Mononuclear cell (primary cell): ENCODE results near the gene ZFP64. TPM values are rescaled to one million over a fixed set of nuclear protein-coding genes. Genes with fewer than 3 reads are reported as not detected.
"Not testable (repeated sequence)": the region's sequence is repeated elsewhere in the genome, so short reads cannot be mapped to it uniquely, and the experiment has no call there.

ENCODE experiments used
- H3K27me3 ChIP-seq: 2 replicates; pipeline ENCODE4 v1.6.0; 2011; ENCODE audit warnings: low read length, control low read depth; ENCODE audit not compliant: insufficient read depth
- H3K4me1 ChIP-seq: 2 replicates; pipeline ENCODE4 v1.5.1; 2011; ENCODE audit warnings: mild to moderate bottlenecking, low read length, control low read depth; ENCODE audit not compliant: insufficient read depth
- H3K4me3 ChIP-seq: 2 replicates; pipeline ENCODE4 v1.5.1; 2011; ENCODE audit warnings: mild to moderate bottlenecking, low read length, moderate library complexity
- H3K9me3 ChIP-seq: 2 replicates; pipeline ENCODE4 v1.5.1; 2011; ENCODE audit warnings: low read depth, mild to moderate bottlenecking, control low read depth, low read length
- total RNA-seq: library from RNA; depleted of rRNA; stranded (reverse); fragments of >200 nt; gene quantifications from one replicate; pipeline ENCODE4 v1.2.3, GENCODE V29; 2012

ZFP64 gene
- total RNA-seq, 1 donor: 2.9 TPM

DNA sequence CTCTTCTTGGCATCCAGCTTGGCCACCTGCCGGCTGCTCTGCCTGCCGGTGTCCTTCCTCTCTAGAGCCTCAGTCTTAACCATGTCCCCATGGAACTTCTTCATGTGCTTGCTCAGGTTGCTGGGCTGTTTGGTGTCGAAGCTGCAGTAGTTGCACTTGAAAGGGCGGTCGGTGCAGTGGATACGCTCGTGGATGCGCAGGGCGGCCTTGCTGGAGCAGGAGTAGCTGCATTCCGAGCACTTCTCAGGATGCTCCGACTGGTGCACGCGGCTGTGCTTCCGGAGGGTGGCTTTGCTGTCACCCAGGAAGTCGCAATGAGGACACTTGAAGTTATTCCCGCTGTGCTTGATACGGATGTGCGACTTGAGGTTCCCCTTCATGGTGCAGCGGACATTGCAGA, 38.7 kb downstream of the ZFP64 start:
- no peaks in the 10 kb centered on the region for H3K4me1 ChIP-seq
- no peaks in the 10 kb centered on the region for H3K9me3 ChIP-seq
- no peaks in the 10 kb centered on the region for H3K27me3 ChIP-seq
- H3K4me3 ChIP-seq: no peak overlapping the region

DNA sequence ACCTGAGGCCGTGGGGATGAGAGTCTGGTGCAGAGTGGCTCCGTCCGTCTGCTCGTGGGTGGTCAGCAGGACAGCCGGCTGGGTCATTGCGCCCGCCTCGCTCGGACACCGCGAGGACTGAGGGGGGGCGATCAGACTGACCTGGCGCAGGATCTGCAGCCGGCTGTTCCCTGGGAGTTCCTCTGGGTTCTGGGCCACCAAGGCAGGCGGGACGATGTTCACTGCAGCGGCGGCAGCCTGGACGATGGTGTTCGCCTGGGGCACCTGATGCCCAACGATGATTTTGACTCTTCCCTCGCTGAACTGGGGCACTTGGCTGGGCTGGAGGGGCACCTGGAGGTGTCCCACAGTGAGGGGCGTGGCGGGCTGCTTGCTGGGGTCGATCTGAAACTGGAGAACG, 39.2 kb downstream of the ZFP64 start:
- no peaks in the 10 kb centered on the region for H3K9me3 ChIP-seq

DNA sequence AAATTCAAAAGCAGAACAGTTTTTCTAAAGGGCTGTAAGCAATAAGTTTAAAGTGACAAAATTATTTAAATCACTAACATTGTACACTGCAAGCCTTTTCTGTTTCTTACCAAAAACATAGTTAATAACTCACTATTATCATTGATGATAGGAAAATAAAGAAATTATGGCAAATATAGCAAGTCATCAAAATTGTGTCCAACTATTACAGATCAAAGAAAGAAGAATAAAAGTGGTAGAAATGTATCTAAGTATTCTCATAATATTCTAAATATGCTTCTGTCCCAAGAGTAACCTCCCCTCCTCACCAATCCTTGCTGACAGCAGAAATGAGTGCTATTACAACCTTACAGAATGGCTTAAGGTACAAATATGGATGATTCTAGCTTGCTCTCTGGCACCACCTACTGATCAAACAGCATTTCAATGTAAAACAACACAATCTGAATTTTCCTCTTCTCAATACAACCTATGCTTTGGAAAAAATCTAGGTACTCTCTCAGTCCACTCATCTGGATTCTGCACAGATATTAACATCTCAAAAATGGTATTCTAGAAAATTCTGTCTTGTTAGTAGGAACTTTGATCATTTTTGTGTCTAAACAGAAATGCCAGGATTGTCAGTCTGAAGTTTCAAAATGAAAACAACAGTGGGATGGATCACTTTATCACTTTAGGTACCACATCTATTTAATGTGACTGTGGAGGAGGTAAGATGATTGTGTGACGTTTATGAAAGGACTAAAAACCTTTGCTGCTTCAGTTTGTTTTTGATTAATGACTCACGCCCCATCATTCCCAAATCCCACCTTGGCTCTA, 40.9 kb downstream of the ZFP64 start:
- H3K4me3 ChIP-seq: no peak overlapping the region

More for the DNA sequence above, 39.2 kb downstream of the ZFP64 start:
- H3K27me3 ChIP-seq: no peaks in the 10 kb centered on the region
- no peaks in the 10 kb centered on the region for H3K4me1 ChIP-seq
- H3K4me3 ChIP-seq: no peak overlapping the region

DNA sequence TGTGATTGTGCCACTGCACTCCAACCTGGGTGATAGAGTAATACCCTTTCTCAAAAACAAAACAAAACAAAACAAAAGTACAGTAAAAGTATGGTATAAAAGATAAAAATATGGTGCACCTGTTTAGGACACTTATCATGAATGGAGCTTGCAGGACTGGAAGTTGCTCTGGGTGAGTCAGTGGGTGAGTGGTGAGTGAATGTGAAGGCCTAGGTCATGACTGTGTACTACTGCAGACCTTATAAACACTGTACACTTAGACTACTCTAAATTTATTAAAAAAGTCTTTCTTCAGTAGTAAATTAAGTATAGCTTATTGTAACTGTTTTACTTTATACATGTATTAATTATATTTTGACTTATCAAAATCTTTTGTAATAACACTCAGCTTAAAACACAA, 46.0 kb downstream of the ZFP64 start:
- no peaks in the 10 kb centered on the region for H3K27me3 ChIP-seq
- no peaks in the 10 kb centered on the region for H3K9me3 ChIP-seq
- H3K4me3 ChIP-seq: no peak overlapping the region
- no peaks in the 10 kb centered on the region for H3K4me1 ChIP-seq

More for the DNA sequence above, 40.9 kb downstream of the ZFP64 start:
- H3K27me3 ChIP-seq: no peaks in the 10 kb centered on the region
- no peaks in the 10 kb centered on the region for H3K9me3 ChIP-seq
- H3K4me1 ChIP-seq: no peaks in the 10 kb centered on the region

DNA sequence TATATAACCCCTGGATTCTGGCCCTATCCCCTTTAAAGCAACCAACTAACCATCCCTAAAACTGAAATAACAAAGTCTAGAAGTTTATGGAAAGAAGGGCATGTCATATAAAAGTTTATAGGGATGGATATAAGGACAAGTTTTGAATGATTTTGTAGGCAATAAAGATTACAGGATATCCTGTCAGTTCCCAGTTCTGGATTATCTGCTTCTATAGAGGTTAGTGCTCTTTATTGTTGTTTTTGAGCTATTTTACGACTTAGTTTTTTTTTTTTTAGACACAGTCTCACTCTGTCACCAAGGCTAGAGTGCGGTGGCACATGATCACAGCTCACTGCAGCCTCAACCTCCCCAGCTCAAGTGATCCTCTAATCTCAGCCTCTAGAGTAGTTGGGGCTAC, 48.3 kb downstream of the ZFP64 start:
- no peaks in the 10 kb centered on the region for H3K4me1 ChIP-seq
- H3K4me3 ChIP-seq: no peak overlapping the region
- no peaks in the 10 kb centered on the region for H3K27me3 ChIP-seq
- no peaks in the 10 kb centered on the region for H3K9me3 ChIP-seq

DNA sequence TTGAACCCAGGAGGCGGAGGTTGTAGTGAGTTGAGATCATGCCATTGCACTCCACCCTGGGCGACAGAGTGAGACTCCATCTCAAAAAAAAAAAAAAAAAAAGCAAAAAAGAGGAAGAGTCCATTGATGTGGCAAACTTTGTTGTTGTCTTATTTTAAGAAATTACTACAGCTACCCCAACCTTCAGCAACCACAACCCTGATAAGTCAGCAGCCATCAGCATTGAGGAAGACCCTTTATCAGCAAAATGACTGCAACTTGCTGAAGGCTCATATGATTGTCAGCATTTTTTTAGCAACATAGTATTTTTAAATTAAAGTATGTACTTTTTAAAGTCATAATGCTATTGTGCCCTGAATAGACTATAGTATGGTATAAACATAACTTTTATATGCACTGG, 48.8 kb downstream of the ZFP64 start:
- no peaks in the 10 kb centered on the region for H3K9me3 ChIP-seq

DNA sequence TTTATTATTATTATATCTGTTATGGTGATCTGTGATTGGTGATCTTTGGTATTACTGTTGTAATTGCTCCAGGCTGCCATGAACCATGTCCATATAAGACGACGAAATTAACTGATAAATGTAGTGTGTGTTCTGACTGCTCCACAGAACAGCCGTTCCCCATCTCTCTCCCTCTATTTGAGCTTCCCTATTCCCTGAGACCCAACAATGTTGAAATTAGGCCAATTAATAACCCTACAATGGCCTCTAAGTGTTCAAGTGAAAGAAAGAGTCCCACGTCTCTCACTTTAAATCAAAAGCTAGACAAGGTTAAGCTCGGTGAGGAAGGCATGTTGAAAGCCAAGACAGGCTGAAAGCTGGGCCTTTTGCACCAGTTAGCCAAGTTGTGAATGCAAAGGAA, 51.6 kb downstream of the ZFP64 start:
- Histone ChIP-seq H3K4me3 (no peak overlapping the region), H3K4me1 (no peaks in the 10 kb centered on the region), H3K27me3 (no peaks in the 10 kb centered on the region), H3K9me3 (no peaks in the 10 kb centered on the region)

More for the DNA sequence above, 48.8 kb downstream of the ZFP64 start:
- Histone ChIP-seq H3K4me3 (no peak overlapping the region), H3K4me1 (no peaks in the 10 kb centered on the region), H3K27me3 (no peaks in the 10 kb centered on the region)

DNA sequence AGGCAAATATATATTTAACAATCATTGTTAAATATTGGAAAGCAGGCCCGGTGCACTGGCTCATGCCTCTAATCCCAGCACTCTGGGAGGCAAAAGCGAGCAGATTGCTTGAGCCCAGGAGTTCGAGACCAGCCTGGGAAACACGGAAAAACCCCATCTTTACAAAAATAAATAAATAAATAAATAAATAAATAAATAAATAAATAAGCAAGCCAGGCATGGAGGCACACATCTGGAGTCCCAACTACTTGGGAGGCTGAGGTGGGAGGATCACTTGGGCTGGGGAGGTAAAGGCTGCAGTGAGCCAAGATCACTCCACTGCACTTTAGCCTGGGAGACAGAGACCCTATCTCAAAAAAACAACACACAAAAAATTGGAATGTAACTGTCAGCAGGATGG, 53.7 kb downstream of the ZFP64 start:
- H3K27me3 ChIP-seq: no peaks in the 10 kb centered on the region
- no peak overlapping the region for H3K4me3 ChIP-seq
- no peaks in the 10 kb centered on the region for H3K9me3 ChIP-seq
- no peaks in the 10 kb centered on the region for H3K4me1 ChIP-seq

DNA sequence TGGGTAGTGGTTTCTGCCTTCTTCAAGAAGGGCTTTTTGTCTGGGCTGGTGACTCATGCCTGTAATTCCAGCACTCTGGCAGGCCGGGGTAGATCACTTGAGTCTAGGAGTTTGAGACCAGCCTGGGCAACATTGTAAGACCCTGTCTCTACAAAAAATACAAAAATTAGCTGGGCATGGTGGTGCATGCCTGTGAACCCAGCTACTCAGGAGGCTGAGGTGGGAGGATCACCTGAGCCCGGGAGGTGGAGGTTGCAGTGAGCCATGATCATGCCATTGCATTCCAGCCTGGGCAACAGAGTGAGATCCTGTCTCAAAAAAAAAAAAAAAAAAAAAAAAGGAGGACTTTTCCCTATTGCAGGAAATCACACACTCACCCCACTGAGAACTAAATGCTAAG, 57.9 kb downstream of the ZFP64 start:
- H3K27me3 ChIP-seq, H3K9me3 ChIP-seq, H3K4me3 ChIP-seq, H3K4me1 ChIP-seq: not testable (repeated sequence)

DNA sequence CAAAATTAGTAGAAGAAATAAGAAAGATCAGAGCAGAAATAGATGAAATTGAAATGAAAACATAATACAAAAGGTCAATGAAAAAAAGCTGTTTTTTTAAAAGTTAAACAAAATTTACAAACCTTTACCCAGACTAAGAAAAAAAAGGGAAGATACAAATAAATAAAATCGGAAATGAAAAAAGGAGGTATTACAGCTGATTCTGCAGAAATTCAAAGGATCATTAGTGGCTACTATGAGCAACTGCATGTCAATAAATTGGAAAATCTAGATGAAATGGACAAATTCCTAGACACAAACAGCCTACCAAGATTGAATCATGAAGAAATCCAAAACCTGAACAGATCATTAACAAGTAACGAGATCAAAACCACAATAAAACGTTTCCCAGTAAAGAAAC, 59.2 kb downstream of the ZFP64 start:
- H3K27me3 ChIP-seq: no peaks in the 10 kb centered on the region
- H3K9me3 ChIP-seq: no peaks in the 10 kb centered on the region
- no peak overlapping the region for H3K4me3 ChIP-seq
- peaks cover 6% of the 10 kb centered on the region for H3K4me1 ChIP-seq

DNA sequence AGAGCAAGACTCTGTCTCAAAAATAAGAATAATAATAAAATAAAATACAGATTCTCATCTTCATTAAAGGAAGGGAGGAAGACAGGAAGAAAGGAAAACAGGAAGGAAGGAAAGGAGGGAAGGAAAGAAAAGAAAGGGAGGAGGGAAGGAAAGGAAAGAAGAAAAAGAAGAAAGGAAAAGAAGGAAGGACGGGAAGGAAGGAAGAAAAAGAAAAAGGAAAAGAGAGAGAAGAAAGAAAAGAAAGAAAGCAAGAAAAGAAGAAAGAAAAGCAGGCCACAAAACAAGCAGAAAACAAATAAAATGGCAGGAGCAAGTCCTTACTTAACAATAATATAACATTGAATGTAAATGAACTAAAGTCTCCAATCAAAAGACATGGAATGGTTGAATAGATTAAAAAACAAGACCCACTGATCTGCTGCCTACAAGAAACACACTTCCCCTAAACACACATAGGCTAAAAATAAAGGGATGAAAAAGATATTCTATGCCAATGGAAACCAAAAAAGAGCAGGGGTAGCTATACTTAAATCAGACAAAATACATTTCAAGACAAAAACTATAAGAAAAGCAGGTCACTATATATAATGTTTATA, 60.4 kb downstream of the ZFP64 start:
- no peaks in the 10 kb centered on the region for H3K9me3 ChIP-seq
- no peaks in the 10 kb centered on the region for H3K27me3 ChIP-seq
- H3K4me1 ChIP-seq: peaks cover 10% of the 10 kb centered on the region
- no peak overlapping the region for H3K4me3 ChIP-seq

DNA sequence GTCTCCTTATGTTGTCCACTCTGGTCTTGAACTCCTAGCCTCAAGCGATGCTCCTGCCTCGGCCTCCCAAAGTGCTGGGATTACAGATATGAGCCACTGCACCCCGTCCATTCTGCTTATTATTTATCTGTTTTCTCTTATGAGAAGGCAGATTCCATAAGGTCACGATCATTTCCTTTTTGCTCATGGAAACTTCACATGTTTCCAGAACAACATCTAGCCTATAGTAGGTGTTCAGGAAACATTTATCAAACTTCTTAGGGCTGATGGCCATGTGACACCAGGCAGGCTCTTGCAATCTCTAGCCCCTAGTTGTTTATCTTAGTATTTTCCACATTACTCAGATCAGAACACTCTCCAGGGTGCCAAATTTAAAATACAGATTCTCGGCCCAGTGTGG, 61.2 kb downstream of the ZFP64 start:
- no peak overlapping the region for H3K4me3 ChIP-seq
- H3K4me1 ChIP-seq: peaks cover 10% of the 10 kb centered on the region
- no peaks in the 10 kb centered on the region for H3K9me3 ChIP-seq
- no peaks in the 10 kb centered on the region for H3K27me3 ChIP-seq

DNA sequence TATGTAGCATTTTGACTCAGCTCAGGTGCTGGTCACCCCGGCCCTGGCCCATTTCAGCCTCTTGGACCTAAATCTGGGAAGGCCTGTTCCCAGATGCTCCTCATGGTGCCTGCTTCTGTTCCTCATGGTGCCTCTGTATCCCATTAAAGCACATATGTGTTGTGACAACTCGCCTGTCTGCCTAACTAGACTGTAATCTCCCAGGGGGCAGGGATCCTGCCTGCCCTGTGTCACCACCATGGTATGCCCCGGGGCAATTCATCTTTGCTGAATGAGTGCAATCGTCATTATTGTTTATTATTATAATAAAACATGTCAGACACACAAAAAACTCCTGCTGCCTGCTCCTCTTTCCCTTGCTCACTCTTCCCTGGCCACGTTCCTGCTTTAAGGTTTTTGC, 62.0 kb downstream of the ZFP64 start:
- peaks cover 10% of the 10 kb centered on the region for H3K4me1 ChIP-seq
- no peak overlapping the region for H3K4me3 ChIP-seq
- no peaks in the 10 kb centered on the region for H3K27me3 ChIP-seq
- no peaks in the 10 kb centered on the region for H3K9me3 ChIP-seq

DNA sequence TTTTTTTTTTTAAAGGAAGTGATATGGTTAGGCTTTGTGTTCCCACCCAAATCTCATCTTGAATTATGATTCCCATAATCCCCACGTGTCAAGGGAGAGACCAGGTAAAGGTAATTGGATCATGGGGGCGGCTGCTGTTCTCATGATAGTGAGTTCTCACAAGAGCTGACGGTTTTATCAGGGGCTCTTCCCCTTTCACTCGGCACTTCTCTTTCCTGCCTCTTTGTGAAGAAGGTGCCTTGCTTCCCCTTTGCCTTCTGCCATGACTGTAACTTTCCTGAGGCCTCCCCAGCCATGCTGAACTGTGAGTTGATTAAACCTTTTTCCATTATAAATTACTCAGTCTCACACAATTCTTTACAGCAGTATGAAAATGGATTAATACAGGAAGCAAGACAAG, 64.3 kb downstream of the ZFP64 start:
- Histone ChIP-seq H3K4me3 (no peak overlapping the region), H3K9me3 (no peaks in the 10 kb centered on the region), H3K4me1 (peaks cover 10% of the 10 kb centered on the region), H3K27me3 (no peaks in the 10 kb centered on the region)

DNA sequence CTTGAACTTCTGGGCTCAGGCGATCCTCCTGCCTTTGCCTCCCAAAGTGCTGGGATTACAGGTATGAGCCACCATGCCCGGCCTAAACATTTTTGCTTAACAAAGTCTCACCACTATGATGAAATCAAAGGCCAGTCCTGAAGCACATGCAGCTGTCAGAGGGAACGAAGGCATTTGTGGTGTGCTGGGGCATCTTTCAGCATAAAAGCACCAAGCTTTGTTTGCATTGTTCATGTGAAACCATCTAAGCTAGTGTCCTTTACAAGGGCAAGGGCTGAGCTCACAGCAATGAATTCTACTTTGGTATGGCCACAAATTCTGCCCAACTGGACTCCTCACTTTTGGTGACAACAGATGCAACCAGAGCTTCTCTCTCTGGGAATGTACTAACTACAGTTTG, 66.8 kb downstream of the ZFP64 start:
- no peaks in the 10 kb centered on the region for H3K27me3 ChIP-seq
- no peaks in the 10 kb centered on the region for H3K9me3 ChIP-seq
- H3K4me3 ChIP-seq: no peak overlapping the region
- H3K4me1 ChIP-seq: peaks cover 10% of the 10 kb centered on the region

DNA sequence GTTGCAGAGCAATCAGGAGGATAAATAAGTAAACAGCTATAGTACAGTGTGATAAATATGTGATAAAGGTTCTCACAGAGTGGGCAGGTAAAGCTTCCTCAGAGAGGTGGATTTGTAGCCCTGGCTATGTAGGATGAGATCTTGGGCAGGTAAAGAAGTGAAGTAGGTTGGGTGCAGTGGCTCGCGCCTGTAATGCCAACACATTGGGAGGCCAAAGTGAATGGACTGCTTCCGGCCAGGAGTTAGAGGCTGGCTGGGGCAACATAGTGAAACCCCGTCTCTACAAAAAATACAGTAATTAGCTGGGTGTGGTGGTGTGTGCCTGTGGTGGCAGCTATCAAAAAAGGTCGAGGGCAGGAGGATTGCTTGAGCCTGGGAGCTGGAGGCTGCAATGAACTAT, 72.9 kb downstream of the ZFP64 start:
- Histone ChIP-seq H3K27me3 (no peaks in the 10 kb centered on the region), H3K4me1 (no peaks in the 10 kb centered on the region), H3K9me3 (no peaks in the 10 kb centered on the region), H3K4me3 (no peak overlapping the region)
